Hematopoietic multipotent progenitor cell treated with erythropoietin and hydrocortisone succinate and interleukin-3 and kit ligand, for 8 days (in vitro differentiated cells): ENCODE data around the gene NFKBIA.
A peak's percentile ranks its signal among the peaks of the same experiment; 100 is the strongest.
"Not testable (repeated sequence)": the region's sequence is repeated elsewhere in the genome, so short reads cannot be mapped to it uniquely, and the experiment has no call there.

Experiments
- DNase-seq: peaks from one replicate; pipeline ENCODE4 v3.0.0-alpha.2; 2015

Gene NFKBIA

GRCh38 chr14:35366056-35366451, 38.5 kb downstream of the NFKBIA start:
- DNase-seq, result peak; percentile 24

DNA sequence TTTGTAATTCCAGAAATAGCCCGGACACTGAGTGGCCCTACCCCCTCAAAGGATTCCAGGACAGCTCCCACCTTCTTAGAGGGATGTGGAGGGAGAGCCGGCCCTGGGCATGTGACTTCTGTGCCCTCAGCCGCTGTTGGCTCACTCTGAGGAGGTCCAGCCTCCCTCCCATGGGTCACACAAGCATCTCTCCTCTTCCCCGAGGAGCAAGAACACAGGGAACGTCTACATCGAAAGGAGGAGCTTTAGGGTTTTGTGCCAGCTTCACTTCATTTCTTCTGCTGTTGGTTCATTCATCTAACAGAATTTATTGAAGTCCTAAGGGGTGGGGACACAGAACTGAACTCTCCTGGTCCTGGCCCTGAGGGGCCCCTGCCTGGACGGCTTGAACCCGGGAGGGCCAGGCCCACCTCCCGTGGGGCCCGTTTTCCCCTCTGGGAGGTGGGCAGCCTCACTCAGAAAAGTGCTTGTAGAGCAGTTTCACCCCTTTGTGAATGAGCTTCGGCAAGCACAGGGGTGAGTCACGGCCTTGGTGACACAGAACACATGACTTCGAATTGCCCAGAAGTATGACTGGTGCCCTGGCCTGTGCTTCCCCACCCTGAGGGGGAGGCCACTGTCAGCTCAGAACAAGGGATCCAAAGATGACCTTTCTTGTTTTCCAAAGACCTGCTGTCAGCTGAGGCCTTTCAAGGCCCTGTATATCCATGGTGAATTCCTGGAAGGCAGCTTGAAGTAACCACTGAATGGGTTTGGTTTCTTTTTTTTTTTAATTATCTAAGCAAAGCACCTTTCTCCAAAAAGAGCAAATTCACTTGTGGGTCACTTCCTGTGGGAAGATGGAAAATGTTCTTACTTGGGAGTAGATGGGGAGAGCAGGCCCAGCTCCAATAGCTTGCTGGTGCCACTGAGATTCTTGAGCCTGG, 39.2 kb downstream of the NFKBIA start:
- peak; percentile 72 for DNase-seq

DNA sequence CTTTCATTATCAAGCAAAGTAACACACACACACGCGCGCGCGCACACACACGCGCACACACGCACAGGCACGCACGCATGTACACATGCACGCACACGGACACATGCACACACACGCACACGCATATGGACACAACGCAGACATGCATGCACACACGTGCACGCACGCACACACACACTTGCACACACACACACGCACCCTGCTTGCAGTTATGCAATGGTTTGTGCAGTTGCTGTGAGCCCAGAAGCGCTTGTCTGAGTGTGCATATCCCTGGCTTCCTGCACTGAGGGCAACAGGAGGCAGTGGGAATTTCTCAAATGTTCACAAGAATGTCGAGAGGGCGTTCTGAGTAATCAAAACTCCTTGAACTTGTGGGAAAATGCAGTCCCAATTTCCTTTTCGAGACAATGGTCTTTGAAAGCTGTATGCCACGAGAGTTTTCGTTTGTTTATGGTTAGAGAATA, 41.6 kb downstream of the NFKBIA start:
- DNase-seq, result no peak

GRCh38 chr14:35362450-35362849, 42.1 kb downstream of the NFKBIA start:
- DNase-seq, result no peak

- DNase-seq, result no peak
These were observed 43.4 kb downstream of the NFKBIA start for GRCh38 chr14:35361141-35361480.

- not testable (repeated sequence) for DNase-seq
These were observed 44.9 kb downstream of the NFKBIA start for GRCh38 chr14:35359655-35360054.

GRCh38 chr14:35355981-35356841, 48.3 kb downstream of the NFKBIA start:
- no peak for DNase-seq

DNA sequence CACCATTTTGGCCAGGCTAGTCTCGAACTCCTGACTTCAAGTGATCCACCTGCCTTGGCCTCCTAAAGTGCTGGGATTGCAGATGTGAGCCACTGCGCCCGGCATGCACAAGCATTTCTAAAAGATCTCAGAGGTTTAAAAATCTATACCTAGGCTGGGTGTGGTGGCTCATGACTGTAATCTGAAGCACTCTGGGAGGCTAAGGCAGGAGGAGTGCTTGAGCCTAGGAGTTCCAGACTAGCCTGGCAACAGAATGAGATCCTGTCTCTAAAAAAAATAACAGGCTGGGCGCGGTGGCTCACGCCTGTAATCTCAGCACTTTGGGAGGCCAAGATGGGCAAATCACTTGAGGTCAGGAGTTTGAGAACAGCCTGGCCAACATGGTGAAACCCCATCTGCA, 49.3 kb downstream of the NFKBIA start:
- DNase-seq, result not testable (repeated sequence)

DNA sequence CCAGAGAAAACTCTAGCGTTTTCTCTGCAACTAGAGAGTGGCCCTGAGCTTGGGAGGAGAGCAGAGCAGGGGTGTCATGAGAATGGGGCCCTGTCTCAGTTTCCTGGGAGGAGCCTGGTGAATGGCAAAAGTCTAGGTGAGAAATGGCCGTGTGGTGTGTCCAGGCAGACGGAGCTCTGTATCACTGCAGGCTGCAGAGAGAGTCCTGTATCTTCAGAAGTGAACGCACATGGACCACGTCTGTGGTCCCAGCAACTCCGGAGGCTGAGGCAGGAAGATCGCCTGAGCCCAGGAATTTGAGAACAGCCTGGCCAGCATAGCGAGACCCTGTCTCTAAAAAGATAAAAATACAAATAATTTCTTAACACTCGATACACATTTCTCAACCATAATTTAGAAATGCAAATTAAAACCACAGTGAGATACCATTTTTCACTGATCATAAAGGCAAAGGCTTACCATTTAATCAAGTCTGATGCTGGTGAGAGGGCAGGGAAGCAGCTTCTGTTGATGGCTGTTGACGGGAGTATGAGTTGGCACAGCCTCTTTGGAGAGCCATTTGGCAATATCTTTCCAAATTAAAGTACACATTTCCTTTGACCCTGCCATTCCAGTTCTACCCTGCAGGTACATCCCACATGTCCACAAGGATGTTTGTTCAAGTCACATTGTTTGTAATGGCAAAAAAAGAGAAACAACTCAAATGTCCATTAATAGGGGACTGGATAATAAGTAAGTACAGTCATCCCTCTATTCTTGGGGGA, 51.0 kb downstream of the NFKBIA start:
- no peak for DNase-seq

DNA sequence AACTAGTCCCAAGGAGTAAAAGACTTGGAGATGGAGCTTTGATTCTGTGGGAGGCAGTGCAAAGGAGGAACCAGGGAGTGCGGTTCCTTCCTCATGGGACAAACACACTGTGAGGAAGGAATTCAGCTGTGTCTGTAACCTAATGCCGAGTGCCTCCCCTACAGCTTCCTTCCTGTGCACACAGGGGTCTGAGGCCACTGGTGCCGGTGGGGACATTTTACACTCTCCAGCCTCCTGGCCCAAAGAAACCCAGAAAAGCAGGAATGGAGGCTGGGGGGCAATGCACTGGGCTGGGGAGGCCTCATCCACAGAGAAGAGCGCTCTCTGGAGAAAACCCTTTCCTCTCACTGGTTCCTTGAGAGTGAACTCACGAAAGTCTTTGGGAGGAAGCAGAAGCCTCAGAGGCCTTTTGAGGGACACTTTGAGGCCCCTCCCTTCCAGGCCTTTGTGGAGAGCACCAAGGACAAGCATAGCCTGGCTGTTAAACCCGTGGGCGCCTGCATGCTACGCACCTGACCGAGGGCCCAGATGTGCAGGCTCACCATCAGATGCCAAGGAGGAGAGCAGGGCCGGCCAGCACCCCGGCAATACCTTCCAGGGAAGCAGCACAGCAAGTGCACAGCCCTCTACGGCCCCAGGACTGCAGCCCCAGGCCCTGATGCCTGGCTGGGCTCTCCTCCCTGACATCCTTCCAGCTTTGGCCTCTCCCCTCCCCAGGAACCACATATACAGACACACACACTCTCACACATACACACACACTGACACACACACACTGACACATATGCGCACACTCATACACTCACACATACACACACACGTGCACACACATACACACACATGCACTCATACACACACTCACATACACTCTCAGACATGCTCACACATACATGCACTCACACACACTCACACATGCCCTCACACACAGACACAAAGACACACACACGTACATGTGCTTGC, 52.0 kb downstream of the NFKBIA start:
- no peak for DNase-seq

DNA sequence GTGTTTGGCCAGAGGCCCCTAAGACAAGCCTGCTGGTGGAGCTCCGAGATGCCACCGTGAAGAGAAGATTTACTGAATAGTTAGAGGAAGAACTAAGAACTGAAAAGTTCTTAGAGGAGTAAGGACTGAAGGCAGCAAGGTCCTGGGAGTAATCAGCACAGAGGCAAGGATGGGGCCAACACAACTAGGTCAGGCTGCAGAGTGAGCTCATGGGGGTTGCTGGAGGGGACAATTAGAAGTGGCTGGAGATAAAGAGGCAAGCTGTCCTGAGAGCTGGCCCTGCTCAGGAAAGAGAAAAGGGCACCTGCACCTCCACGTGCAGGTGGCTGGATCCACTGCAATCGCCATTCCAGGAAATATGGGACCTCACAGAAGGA, 52.7 kb downstream of the NFKBIA start:
- DNase-seq, result no peak
